RPMI7951 (cell line): ENCODE data around the gene CARMIL3. TPM values are rescaled to one million over a fixed set of nuclear protein-coding genes. Genes with fewer than 3 reads are reported as not detected.
"Not testable (repeated sequence)": the region's sequence is repeated elsewhere in the genome, so short reads cannot be mapped to it uniquely, and the experiment has no call there.

ENCODE experiments used
- DNase-seq: peaks from one replicate; pipeline ENCODE4 v3.0.0-alpha.2; 2012; ENCODE audit warnings: low read depth
- total RNA-seq: library from RNA; depleted of rRNA; stranded (reverse); fragments of >200 nt; shearing (Covaris generic); gene quantifications from 2 replicates; pipeline ENCODE4 v1.2.3, GENCODE V29; 2014

Gene CARMIL3
- total RNA-seq, 1 experiment from 2014 or later: 0.12 TPM

GRCh38 chr14:24093901-24094840 is 42.4 kb downstream of the CARMIL3 start, which contains the start of gene PCK2:
Gene PCK2 (plus strand): TSS chr14:24094311. CDS start chr14:24094406, 95 bp downstream.
- DNase-seq: peak; percentile 91

GRCh38 chr14:24094841-24095270 is 43.0 kb downstream of the CARMIL3 start:
- DNase-seq: no peak

GRCh38 chr14:24095271-24096068 is 43.7 kb downstream of the CARMIL3 start:
- DNase-seq: peak; percentile 81

- no peak for DNase-seq
Observed at GRCh38 chr14:24096545-24097181, 44.9 kb downstream of the CARMIL3 start.

- DNase-seq: no peak
Observed at GRCh38 chr14:24098229-24098926, 46.6 kb downstream of the CARMIL3 start.

GRCh38 chr14:24098927-24099813 is 47.4 kb downstream of the CARMIL3 start:
- DNase-seq: no peak

- DNase-seq: no peak
Observed at GRCh38 chr14:24100197-24100981, 48.6 kb downstream of the CARMIL3 start.

GRCh38 chr14:24100982-24101494 is 49.2 kb downstream of the CARMIL3 start:
- no peak for DNase-seq

- no peak for DNase-seq
Observed at GRCh38 chr14:24102357-24103048, 50.7 kb downstream of the CARMIL3 start.

GRCh38 chr14:24103451-24103850 is 51.6 kb downstream of the CARMIL3 start:
- no peak for DNase-seq

- not testable (repeated sequence) for DNase-seq
Observed at GRCh38 chr14:24105609-24106239, 53.9 kb downstream of the CARMIL3 start.

- no peak for DNase-seq
Observed at GRCh38 chr14:24106672-24107271, 55.0 kb downstream of the CARMIL3 start.

- DNase-seq: no peak
Observed at GRCh38 chr14:24108336-24108874, 56.6 kb downstream of the CARMIL3 start.

GRCh38 chr14:24110060-24110459 is 58.3 kb downstream of the CARMIL3 start:
- DNase-seq: no peak

GRCh38 chr14:24110523-24110922 is 58.7 kb downstream of the CARMIL3 start:
- no peak for DNase-seq

GRCh38 chr14:24113379-24113800 is 61.6 kb downstream of the CARMIL3 start:
- DNase-seq: no peak

- DNase-seq: peak; percentile 92
Observed at GRCh38 chr14:24113801-24114531, 62.2 kb downstream of the CARMIL3 start.
